SK-N-SH (cell line): Measurements from ENCODE around the gene PODXL2.

Source experiments
- CTCF ChIP-seq: fragments of 200-600 bp; sonication (generic); IDR thresholded peaks from 2 replicates; pipeline ENCODE4 v1.6.1; 2017; ENCODE audit warnings: antibody characterized with exemption, mild to moderate bottlenecking, moderate library complexity
- EP300 ChIP-seq, 2 experiments: IDR thresholded peaks; 2 replicates each; pipeline versions ENCODE4 v1.4.0 to v1.6.1; 2012; ENCODE audit warnings: borderline replicate concordance in 1 of 2, low read depth in 1 of 2, low read length in 1 of 2
- GABPA ChIP-seq: IDR thresholded peaks from 2 replicates; pipeline ENCODE4 v1.4.0; 2012; ENCODE audit warnings: low read depth, mild to moderate bottlenecking
- NRF1 ChIP-seq: IDR thresholded peaks from 2 replicates; pipeline ENCODE4 v1.6.1; 2012; ENCODE audit warnings: low read depth, mild to moderate bottlenecking, low read length
- POLR2AphosphoS5 ChIP-seq: IDR thresholded peaks from 2 replicates; pipeline ENCODE4 v1.6.1; 2012; ENCODE audit warnings: low read depth, low read length
- YY1 ChIP-seq: IDR thresholded peaks from 2 replicates; pipeline ENCODE4 v1.4.0; 2012; ENCODE audit warnings: low read depth, mild to moderate bottlenecking

DNA sequence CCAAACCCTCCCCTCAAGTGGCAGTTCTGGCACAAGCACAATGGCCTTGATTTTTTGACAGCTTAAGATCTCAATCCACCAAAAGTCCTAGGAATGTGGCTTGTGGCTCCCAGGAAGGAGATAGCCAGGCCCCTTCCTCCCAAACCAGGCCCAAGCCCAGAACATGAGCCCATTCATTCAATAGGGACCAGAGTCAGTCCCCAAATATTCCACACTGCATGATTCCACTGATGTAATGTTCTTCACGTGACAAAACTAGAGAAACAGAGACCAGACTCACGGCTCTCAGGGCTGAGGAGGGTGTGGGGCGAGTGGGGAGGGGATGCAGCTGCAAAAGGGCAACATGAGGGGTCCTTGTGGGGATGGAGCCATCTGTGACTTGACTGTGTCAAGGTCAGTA is 69.3 kb downstream of the PODXL2 start:
- no peak for TF ChIP-seq CTCF
- no peak for TF ChIP-seq POLR2AphosphoS5
- TF ChIP-seq YY1: no peak
- TF ChIP-seq EP300 (IDR thresholded peaks at IDR 0.05; ENCODE audit: borderline replicate concordance in 1 of 2, low read depth in 1 of 2, low read length in 1 of 2): no peak
- no peak for TF ChIP-seq NRF1
- no peak for TF ChIP-seq GABPA
